Activated CD4-positive, alpha-beta T cell treated with anti-CD3 and anti-CD28 coated beads, Interleukin-2, amount 50 U/mL, for 1 hour (primary cell): ENCODE results near the gene PDE10A.
"Not testable (repeated sequence)": the region's sequence is repeated elsewhere in the genome, so short reads cannot be mapped to it uniquely, and the experiment has no call there.

Experiments
- DNase-seq: peaks from one replicate; pipeline ENCODE4 v3.0.0-alpha.2; 2020

Gene PDE10A

DNA sequence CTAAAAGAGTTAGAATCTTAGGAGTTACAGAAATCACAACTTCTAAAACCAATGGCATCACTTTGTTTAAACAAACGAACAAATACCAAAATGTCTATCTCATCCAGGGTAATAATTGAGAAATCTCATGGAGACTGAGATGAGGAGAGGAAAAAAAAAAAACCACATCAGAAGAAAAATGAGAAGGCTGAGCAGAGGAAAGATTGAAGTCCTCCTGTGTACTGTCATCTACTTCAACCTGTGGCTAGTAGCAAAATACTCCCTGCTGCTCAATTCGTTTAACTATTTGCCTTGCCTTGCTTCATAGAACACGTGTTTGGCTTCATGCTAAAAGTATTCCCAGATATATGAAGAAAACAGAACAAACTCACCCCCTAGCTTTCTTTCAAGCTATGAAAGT, 143.7 kb downstream of the PDE10A start:
- no peak for DNase-seq

DNA sequence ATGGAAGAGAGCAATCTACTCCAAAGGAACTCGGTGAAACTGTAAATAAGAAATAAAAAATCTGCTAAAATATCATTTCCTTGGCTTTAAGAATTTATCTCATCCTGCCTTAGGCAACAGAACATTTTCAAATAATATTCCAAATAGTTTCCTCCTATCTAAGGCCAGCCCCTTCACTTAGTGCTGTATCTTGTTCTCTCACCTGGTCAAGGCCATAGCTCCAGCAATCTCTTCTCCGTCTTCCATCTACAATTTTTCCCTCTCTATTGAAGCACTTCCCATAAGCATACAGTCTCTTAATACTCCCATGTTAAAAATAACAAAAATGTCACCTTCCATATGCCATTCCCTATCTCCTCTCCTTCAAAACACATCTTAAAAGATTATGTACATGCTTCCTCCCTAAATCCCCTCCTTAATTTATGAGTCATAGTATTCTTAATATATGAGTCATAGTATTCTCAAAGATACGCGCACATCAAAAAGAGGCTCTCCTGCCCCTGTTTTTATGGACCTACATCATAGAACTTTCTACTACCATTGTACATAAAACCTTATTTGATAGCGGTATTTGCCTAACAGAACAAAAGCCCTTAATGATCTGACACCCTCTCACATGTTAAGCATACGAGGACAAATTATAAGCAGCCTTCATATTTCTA, 146.9 kb downstream of the PDE10A start:
- DNase-seq: no peak

DNA sequence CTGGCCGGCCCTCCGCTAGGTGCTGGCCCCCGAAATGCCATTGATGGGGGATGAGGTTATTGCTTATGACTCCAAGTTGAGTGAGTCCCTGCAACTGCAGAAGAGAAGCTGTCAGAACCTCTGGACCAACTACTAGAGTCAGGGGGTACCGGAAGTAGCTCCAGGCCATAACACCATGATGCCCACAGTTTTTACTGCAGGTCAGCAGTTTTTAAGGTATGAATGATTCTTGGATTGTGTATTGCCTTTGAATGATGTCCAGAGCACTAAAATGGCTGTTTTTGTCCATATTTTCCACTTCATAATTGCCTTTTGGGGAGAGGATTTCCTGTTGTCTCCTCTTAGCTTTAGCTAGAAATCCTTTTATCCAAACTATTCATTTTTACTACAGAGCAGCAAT, 148.4 kb downstream of the PDE10A start:
- DNase-seq: no peak

DNA sequence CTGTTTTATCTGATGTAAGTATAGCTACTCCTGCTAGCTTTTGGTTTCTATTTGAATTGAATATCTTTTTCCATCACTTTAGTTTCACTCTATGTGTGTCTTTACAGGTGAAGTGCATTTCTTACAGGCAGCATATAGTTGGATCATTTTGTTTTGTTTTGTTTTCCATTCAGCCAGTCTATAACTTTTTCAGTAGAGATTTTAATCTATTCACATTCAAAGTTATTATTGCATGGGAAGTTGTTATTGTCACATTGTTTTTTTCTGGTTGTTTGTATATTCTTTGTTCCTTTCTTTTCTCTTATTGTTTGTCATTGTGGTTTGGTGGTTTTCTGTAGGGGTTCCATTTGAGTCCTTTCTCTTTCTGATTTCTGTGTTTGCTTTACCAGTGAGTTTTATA, 151.2 kb downstream of the PDE10A start:
- DNase-seq: no peak

DNA sequence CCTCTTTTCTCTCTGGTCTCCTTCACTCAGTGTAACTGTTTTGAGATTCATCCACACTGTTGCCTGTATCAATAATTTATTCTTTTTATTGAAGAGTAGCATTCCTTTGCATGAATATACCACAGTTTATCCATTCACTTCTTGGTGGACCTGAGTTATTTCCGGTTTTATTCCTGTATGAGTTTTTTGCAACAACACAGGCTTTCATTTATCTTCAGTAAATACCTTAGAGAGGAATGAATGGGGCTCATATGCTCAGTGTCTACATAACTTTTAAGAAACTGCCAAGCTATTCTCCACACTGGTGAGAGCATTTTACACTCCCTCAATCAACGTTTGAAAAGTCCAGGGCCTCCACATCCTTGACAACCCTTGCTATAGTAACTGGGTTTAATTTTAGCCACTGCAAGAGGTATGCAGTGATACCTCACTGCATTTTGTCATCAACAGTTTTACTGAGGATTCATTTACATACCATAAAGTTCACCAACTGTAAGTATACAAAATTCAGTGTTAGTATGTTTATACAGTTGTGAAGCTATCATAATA, 154.6 kb downstream of the PDE10A start:
- no peak for DNase-seq

DNA sequence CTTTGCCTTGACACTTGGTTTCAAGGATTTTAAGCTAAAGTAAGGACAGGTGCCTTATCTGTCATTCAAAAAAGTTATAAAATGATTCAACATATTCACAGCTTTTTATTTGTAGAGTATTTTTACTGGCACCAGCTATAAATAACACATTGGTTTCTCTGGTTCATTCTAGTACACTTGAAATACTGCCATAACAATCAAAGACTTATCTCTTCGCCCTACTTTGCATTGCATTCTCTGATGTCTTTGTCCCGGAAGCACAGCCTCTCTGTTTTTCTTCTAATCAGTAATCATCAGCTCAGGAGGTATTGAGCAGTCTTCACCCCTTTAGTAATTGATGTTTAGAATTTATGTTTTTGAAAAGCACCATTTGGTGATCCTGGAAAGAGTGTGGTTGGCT, 156.4 kb downstream of the PDE10A start:
- no peak for DNase-seq

DNA sequence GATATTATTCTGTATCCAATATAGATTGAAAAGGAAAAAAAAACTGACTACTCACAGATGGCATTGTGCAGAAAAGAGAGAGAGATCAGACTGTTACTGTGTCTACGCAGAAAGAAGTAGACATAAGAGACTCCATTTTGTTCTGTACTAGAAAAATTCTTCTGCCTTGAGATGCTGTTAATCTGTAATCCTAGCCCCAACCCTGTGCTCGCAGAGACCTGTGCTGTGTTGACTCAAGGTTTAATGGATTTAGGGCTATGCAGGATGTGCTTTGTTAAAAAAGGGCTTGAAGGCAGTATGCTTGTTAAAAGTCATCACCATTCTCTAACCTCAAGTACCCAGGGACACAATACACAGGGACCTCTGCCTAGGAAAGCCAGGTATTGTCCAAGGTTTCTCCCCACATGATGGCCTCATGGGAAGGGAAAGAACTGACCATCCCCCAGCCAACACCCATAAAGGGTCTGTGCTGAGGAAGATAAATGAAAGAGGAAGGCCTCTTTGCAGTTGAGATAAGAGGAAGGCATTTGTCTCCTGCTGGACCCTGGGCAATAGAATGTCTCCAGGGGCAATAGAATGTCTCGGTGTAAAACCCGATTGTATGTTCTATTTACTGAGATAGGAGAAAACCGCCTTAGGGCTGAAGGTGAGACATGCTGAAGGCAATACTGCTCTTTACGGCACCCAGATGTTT, 162.7 kb downstream of the PDE10A start:
- not testable (repeated sequence) for DNase-seq

DNA sequence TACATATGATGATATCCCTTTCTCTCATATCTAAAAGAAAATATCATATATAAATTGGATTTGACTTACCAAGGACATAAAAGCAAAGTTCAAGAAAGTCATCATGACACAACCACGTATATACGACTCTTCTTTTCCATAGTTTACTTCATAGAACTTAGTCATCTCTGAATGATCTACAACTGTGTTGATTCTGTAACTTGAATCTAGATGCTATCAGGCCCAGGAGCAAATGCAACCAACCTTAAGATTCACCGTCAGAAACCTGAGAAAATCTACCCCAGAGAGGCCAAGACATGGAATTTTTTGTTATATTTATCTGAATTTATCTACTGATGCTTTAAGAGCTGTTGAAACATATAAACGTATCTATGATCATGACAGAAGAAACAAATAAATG, 165.6 kb downstream of the PDE10A start:
- DNase-seq: no peak

DNA sequence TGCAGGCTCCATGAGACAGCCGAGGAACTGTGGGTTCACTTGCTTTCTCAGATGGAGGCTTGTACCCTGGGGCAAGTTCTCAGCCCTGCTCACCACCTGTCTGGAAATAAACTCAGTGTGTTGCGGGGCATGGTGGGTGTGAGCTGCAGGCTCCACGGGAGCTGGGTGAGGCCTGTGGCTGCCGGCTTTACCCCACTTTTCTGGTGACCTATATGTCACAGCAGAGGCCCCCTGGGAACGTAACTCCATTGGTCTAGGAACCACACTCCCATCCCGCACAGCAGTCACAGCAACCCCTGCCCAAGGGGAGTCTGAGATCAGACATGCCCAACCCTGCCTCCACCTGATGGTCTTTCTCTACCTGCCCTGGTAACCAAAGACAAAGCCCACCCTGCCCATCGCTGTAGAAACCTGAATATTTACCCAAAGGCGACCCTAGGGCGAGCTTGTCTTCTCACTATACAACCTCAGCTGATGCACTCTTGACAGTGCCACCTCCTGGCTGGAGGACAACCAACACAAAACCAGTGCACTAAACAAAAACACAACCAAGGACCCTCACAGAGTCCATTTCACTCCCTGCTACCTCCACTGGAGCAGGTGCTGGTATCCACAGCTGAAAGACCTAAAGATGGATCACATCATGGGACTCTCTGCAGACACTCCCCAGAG, 174.3 kb downstream of the PDE10A start:
- DNase-seq: no peak

DNA sequence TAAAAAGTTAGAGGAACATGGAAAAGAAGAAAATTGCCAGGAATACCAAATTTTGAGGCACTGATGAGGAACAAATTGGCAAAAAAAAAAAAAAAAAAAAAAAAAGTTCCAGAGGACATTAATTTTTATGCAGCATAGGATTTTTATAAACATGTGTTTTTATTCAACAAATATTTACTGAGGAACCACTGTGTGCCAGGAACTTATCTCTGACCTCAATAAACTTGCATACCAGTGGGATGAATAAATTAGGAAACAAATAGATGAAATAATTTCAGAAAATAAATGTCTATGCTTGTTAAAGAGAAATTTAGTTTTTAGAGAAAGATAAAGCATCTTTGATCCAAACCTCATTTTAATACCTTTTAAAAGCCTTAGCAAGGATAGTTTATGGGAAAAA, 175.1 kb downstream of the PDE10A start:
- no peak for DNase-seq

DNA sequence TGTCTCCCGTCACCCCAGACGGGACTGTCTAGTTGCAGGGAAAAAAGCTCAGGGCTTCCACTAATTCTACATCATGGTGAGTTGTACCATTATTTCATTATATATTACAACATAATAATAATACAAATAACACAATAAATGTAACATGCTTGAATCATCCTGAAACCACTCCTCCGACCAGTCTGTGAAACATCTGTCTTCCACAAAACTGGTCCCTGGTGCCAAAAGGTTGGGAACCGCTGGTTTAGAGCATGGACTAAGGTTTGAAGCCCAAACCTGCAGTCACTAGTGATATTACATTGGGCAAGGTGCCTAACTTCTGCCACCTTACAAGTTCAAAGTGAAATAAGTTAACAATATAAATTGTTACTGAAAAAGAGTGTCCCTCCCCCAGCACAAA, 175.7 kb downstream of the PDE10A start:
- no peak for DNase-seq

DNA sequence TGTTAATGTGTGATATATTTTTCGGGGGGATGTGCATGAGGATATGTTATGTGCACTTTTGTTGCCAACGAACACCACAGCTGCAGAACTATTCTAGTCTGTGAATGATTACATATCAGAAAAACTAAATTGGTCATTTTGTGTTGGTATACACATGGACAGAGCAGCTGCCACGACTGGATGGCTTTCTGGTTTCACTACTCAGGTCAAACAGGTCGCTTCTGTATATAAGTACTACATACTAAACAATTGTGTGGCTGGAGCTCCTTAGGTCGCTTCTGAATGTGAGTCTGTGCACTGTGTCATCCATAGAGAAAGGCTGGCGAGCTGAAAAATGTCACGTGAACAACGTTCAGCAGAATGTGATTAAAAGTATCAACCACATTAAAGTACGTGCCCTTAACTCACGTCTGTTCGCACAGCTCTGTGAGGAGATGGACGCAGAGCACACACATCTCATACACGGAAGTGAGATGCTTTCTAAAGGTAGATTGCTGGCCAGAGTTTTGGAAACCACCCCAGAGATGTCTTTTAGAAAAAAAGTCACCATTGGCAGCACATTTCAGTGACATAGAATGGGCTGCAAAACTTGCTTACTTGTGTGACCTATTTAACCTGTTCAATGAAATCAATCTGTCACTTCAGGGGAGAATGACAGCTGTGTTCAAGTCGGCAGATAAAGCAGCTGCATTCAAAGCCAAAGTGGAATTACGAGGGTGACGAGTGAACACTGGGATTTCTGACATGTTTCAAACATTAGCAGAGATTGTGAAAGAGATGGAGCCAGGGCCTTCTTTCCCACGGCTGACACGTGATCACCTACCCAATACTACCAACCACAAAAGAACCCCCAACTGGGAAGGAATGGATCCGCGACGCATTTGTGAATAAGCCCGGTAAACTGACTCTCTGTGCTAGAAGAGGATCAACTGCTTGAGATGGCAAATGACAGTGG, 176.6 kb downstream of the PDE10A start:
- DNase-seq: no peak

DNA sequence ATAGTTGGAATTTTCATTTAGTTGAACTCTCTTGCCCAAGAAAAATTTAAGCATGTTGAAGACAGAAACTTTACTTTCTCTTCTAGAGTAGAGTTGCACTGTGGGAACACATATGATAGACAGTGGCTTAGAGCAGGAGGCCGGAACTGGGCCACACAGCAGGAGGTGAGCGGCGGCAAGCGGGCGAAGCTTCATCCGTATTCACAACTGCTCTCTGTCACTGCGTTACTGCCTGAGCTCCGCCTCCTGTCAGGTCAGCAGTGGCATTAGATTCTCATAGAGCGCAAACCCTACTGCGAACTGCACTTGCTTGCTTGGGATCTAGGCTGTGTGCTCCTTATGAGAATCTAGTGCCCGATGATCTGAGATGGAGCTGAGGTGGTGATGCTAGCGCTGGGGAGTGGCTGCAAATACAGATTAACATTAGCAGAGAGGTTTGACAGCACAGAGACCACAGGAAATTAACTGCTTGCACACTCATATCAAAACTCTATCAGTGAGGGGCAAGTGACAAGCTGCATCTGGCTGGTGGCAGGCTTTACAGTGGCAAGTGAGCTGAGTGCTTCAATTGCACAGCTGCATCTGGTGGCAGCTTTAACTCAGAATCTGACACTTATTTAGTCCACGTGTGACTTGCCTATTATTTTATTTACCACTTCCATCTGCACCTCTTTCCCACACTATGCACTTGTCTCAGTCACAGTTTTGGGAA, 178.7 kb downstream of the PDE10A start:
- no peak for DNase-seq

DNA sequence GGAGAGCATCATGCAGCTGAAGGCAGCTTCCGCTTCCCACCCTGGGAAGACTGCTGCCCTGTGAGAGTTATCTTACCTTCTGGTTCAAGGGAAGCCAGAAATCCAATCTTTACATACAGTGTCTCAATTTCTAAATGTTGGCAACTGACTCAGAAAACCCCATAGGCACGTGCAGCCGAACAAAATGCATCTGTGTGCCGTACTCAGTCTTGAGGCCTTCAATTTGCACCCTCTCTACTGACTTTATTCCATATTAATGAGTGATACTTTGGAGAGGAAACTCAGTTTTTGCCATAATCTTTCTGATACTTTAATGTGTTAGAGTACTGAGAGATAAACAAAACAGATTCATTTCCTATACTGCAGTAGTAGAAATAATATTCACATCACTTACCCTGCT, 181.1 kb downstream of the PDE10A start:
- DNase-seq: no peak

DNA sequence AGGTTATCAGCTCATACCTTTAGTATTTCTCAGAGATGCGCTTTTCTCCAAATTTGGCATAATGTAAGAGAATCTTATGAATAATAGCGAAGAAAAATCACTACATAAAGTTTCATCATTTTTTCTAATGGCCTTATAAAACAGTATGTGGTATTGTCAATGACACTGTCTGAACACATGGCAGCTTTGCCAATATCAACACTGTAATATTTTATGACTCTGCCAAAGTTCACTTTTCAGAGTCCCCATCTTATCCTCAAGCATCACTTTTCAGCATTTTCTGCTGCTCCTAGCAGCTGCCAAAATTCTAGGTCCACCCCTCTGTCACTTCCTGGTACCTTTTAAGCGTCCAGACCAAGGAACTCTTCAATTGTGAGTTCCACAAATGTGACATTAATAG, 182.1 kb downstream of the PDE10A start:
- DNase-seq: no peak

DNA sequence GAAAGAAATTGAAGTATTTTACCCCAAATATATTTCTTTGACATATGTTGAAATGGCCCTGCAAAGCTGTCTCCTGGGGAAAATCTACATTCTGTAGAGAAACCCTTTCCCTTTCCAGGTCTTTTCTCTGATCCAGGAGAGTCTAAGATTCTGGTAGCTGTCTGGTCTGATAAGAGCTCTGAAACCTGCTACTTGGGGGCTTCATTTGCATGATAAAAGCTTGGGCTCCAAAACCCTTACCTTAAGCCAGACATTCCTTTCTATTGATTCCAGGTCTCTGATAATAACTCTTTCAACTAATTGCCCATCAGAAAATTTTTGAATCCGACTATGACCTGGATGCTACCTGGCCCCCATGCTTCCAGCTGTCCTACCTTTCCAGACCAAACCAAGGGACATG, 184.5 kb downstream of the PDE10A start:
- no peak for DNase-seq

DNA sequence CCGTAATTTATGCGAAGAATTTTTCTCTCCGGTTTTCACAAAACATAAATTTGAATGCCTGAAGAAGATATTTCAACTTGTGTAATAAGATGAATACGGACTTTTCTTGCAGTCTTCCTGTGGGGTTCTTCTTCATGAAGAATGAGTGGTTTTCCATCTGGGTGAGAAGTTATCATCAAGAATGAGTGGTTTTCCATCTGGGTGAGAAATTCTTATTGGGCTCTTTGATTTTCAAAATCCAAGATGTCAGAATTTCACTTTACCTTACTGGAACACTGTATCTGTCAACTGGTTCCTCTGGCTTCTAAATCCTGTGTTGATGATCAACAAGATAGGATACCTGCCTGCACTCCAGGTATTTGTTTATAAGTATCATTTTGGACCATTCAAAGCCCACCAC, 193.6 kb downstream of the PDE10A start:
- DNase-seq: no peak

DNA sequence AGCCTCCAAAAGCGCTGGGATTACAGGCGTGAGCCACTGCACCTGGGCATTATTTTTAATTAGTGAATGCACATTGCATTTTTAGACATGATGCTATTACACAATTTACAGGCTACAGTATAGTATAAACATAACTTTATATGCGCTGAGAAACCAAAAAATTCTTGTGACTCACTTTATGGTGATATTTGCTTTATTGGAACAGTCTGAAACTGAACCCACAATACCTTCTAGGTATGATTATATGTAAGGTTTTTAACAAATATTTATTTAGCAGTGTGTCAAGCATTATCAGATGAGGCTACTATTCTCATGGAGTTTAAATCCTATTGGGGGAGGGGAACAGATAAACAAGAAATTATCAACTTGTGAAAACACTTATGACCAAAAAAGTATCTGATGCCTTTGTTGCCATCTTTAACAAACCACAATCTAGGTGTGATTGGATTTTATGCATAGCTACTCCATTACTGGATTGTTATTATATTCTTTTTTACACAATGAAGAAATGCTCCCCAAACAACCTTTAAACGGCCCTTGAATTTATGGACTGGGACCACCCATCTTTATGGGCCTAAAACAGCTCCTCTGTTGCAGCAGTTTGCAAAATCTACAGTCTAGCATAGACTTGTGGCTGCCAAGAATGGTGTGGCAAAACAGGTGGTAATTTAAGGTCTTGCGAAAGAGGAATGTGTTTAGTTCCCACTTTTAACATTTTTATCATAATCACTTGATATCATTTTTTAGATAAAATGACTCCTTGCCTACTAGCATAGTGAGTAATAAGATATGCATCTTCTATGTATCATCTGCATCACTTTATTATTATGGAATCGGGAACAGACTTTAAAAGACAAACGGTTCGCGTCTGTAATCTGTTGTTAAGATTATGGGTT, 194.5 kb downstream of the PDE10A start:
- no peak for DNase-seq

DNA sequence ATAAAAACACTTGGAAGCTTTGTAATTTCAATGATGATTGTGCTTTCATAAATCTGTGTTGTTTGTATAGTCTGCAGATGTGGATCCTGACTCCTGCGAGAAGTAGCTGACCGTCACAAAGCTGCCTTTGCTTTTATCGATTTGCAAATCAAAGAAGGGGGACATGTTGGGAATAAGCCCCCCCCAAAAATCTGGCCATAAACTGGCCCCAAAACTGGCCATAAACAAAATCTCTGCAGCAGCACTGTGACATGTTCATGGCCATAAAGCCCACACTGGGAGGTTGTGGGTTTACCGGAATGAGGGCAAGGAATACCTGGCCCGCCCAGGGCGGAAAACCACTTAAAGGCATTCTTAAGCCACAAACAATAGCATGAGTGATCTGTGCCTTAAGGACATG, 199.5 kb downstream of the PDE10A start:
- DNase-seq: not testable (repeated sequence)

DNA sequence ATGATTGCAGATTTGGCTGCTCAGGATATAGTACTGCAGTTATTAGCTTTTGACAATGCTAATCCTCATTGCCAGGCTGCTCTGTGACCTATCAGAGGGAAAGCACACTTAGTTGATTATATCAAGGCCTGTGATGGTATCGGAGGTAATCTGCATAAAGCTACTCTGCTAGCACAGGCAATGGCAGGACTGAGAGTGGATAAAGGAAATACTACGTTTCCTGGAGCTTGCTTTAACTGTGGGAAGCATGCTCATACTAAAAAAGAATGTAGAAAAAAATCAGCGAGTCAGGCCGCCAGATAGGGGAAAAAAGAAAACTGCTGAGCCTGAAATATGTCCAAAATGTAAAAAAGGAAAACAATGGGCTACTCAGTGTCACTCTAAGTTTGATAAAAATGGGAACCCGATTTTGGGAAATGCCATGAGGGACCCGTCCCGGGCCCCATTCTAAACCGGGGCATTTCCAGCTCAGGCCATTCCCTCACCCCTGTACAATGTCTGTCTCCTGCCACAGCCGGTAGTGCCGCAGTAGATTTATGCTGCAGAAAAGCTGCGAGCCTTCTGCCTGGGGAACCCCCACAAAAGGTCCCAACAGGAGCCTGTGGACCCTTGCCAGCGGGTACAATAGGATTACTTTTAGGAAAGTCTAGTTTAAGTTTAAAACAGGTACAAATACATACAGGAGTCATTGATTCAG, 203.3 kb downstream of the PDE10A start:
- not testable (repeated sequence) for DNase-seq
